MCF 10A (cell line): ENCODE data around the gene PRR20G. TPM values are rescaled to one million over a fixed set of nuclear protein-coding genes. Genes with fewer than 3 reads are reported as not detected.

Experiments used
- BruUV-seq: library from RNA; stranded (reverse); fragments of 400-500 nt; replicated peaks from 2 replicates; lab custom pipeline; 2021; lab: Mats Ljungman, UMichigan
- CTCF ChIA-PET: fragments of 300-600 bp; sonication (Branson Sonifier 250); formaldehyde crosslinking; extraction: SDS; loops from one replicate; lab custom pipeline; 2021; ENCODE audit warnings: antibody characterized with exemption, inconsistent platforms; lab: Yijun Ruan, JAX
- POLR2A ChIA-PET: fragments of 300-600, 350-650 bp; sonication (Branson Sonifier 250); formaldehyde crosslinking; extraction: SDS; loops from one replicate; lab custom pipeline; 2020; ENCODE audit warnings: antibody characterized with exemption, inconsistent platforms; lab: Yijun Ruan, JAX
- DNase-seq: peaks from one replicate; pipeline ENCODE4 v3.0.0-alpha.2; 2018; ENCODE audit not compliant: unreplicated experiment
- H3K27ac Mint-ChIP-seq: one replicate; pipeline ENCODE4 v1.8.0; 2022; ENCODE audit warnings: mild to moderate bottlenecking, low read depth, mixed read lengths; ENCODE audit not compliant: unreplicated experiment
- H3K27me3 Mint-ChIP-seq: one replicate; pipeline ENCODE4 v1.8.0; 2022; ENCODE audit warnings: mixed read lengths; ENCODE audit not compliant: insufficient read depth, unreplicated experiment
- H3K36me3 Mint-ChIP-seq: one replicate; pipeline ENCODE4 v1.8.0; 2022; ENCODE audit warnings: mild to moderate bottlenecking, moderate library complexity, mixed read lengths; ENCODE audit not compliant: insufficient read depth, unreplicated experiment
- H3K4me1 Mint-ChIP-seq: one replicate; pipeline ENCODE4 v1.8.0; 2022; ENCODE audit warnings: mixed read lengths; ENCODE audit not compliant: insufficient read depth, unreplicated experiment
- H3K4me3 Mint-ChIP-seq: one replicate; pipeline ENCODE4 v1.8.0; 2022; ENCODE audit warnings: mild to moderate bottlenecking, moderate library complexity, mixed read lengths; ENCODE audit not compliant: unreplicated experiment
- H3K9me3 Mint-ChIP-seq: one replicate; pipeline ENCODE4 v1.8.0; 2022; ENCODE audit warnings: mixed read lengths; ENCODE audit not compliant: unreplicated experiment
- intact Hi-C: fragments of 100-400 bp; cut with micrococcal nuclease; formaldehyde crosslinking; loops from 2 replicates; pipeline ENCODE4 v1.14.1; 2022
- total RNA-seq: library from RNA; stranded (reverse); gene quantifications from 2 replicates; pipeline ENCODE4 v1.2.3, GENCODE V29; 2022
- TF ChIP-seq, protein P1 (sequence below): fragments of 200-600 bp; IDR thresholded peaks from one replicate; pipeline ENCODE4 v1.8.0; 2022; ENCODE audit warnings: antibody characterized with exemption, mild to moderate bottlenecking; ENCODE audit not compliant: unreplicated experiment

Gene PRR20G
- total RNA-seq, 1 experiment from 2014 or later, result not detected

DNA sequence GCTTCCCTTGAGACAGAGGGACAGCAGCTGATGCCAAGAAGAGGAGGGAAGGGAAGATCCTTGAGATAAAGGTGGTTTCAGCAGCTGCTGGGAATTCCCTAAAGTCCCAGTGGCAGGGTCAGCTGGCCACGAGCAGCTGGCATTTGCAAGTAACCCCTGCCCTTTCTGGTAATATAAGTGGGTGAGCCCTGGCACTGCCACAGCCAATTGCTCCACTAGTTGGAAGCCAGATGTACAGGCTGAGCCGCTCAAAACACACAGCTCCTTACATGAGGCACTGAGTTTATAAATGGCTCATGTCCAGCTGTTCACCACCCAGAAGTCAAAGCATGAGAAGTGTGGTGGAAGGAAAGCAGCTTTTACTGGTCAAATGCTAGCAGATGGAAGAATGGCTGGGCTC lies 35.4 kb downstream of the PRR20G start:
- ChIA-PET POLR2A (no interaction called here), CTCF (interaction anchor here (0.6 kb wide), 1 partner anchor 198 kb away, joined by 3 read pairs; no protein-coding TSS in a partner anchor)
- H3K27ac Mint-ChIP-seq, result no peak overlapping the region
- DNase-seq, result no peak
- H3K27me3 Mint-ChIP-seq, result no peaks in the 10 kb centered on the region
- TF ChIP-seq, protein P1, sequence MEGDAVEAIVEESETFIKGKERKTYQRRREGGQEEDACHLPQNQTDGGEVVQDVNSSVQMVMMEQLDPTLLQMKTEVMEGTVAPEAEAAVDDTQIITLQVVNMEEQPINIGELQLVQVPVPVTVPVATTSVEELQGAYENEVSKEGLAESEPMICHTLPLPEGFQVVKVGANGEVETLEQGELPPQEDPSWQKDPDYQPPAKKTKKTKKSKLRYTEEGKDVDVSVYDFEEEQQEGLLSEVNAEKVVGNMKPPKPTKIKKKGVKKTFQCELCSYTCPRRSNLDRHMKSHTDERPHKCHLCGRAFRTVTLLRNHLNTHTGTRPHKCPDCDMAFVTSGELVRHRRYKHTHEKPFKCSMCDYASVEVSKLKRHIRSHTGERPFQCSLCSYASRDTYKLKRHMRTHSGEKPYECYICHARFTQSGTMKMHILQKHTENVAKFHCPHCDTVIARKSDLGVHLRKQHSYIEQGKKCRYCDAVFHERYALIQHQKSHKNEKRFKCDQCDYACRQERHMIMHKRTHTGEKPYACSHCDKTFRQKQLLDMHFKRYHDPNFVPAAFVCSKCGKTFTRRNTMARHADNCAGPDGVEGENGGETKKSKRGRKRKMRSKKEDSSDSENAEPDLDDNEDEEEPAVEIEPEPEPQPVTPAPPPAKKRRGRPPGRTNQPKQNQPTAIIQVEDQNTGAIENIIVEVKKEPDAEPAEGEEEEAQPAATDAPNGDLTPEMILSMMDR, result no peak
- intact Hi-C loops, result loop anchor here (10.0 kb wide), 2 partner anchors 52 to 292 kb away; no protein-coding TSS in a partner anchor
- peaks cover 11% of the 10 kb centered on the region for H3K4me1 Mint-ChIP-seq
- BruUV-seq, result no TSS peak
- peaks cover 10% of the 10 kb centered on the region for H3K9me3 Mint-ChIP-seq
- H3K36me3 Mint-ChIP-seq, result no peaks in the 10 kb centered on the region
- H3K4me3 Mint-ChIP-seq, result no peak overlapping the region

DNA sequence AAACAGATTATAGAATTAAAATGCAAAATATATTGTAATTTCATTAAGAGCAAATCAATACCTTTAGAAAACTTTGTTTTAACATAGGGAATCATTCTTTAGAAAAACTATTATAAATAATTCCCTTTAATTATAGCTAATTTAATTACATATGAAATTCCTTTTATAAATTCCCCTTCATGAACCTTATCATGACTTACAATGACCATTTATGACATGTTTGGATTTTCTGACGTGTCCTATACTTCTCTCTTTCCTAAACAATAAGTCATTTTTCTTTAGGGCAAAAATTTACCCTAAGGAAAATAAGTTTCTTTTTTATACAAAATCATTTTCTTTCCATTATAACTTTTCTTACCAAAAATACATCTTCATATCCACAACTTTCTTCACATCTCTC lies 37.8 kb downstream of the PRR20G start:
- peaks cover 10% of the 10 kb centered on the region for H3K9me3 Mint-ChIP-seq
- H3K27ac Mint-ChIP-seq, result no peak overlapping the region
- ChIA-PET POLR2A (interaction anchor here (0.8 kb wide), 1 partner anchor 16 kb away, joined by 3 read pairs; no protein-coding TSS in a partner anchor), CTCF (no interaction called here)
- H3K4me1 Mint-ChIP-seq, result no peaks in the 10 kb centered on the region
- no peak overlapping the region for H3K4me3 Mint-ChIP-seq
- H3K36me3 Mint-ChIP-seq, result no peaks in the 10 kb centered on the region
- DNase-seq, result no peak
- intact Hi-C loops, result loop anchor here (10.0 kb wide), 2 partner anchors 55 to 295 kb away; no protein-coding TSS in a partner anchor
- no TSS peak for BruUV-seq
- H3K27me3 Mint-ChIP-seq, result no peaks in the 10 kb centered on the region
- TF ChIP-seq, protein P1, result no peak

DNA sequence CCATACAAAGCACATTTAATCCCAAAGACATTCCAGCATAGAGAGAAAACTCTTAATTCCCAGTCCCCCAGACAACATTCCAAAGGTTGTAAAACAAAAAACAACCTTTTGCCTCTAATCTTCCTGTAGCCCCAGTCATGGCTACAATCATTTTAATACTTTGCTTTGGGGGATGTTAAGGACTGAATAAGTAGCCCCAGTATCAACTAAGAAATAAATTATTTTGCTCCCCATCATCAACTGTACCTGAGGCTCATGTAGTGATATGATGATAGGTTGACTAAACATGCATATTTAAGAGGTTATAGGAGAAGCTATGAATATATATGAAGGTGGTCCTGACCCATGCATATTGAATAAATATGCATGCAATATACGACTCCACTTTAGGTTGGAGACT lies 40.6 kb downstream of the PRR20G start:
- TF ChIP-seq, protein P1, result no peak
- no peak for DNase-seq
- H3K4me3 Mint-ChIP-seq, result no peak overlapping the region
- no peaks in the 10 kb centered on the region for H3K36me3 Mint-ChIP-seq
- CTCF ChIA-PET, result no interaction called here
- POLR2A ChIA-PET, result no interaction called here
- no TSS peak for BruUV-seq
- H3K27me3 Mint-ChIP-seq, result no peaks in the 10 kb centered on the region
- no peaks in the 10 kb centered on the region for H3K4me1 Mint-ChIP-seq
- H3K27ac Mint-ChIP-seq, result no peak overlapping the region
- H3K9me3 Mint-ChIP-seq, result peaks cover 13% of the 10 kb centered on the region
- intact Hi-C loops, result no loop called here

DNA sequence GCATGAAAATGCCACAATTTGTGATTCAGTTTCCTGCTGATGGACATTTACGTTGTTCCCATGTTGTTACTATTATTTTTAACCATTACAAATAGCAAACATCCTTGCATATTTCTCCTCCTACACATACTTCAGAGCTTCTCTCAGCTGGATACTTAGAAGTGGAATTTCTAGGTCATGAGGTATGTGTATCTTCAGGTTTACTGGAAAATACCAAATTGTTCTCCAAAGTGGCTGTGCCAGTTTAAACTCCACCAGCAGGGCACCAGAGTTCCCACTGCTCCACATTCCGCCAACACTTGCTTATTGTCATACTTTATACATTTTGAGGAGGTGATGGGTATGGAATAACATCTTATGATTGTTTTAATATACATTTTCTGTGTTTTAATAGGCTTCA lies 49.2 kb downstream of the PRR20G start:
- H3K27me3 Mint-ChIP-seq, result no peaks in the 10 kb centered on the region

More for the DNA sequence above, 49.2 kb downstream of the PRR20G start:
- CTCF ChIA-PET, result no interaction called here
- Mint-ChIP-seq H3K36me3 (no peaks in the 10 kb centered on the region), H3K9me3 (peaks cover 19% of the 10 kb centered on the region), H3K4me3 (no peak overlapping the region), H3K27ac (no peak overlapping the region), H3K4me1 (no peaks in the 10 kb centered on the region)
- intact Hi-C loops, result no loop called here
- TF ChIP-seq, protein P1, result no peak
- no peak for DNase-seq
- POLR2A ChIA-PET, result no interaction called here
- BruUV-seq, result no TSS peak
